ENCODE data around the gene MAB21L3.

- TF ChIP-seq EZH2 (IDR thresholded peaks at IDR 0.05; ENCODE audit: borderline replicate concordance, low read depth, low read length, poor library complexity, severe bottlenecking) (no peak), CTCF (conservative IDR thresholded peaks at IDR 0.05; ENCODE audit: low read depth, low read length) (no peak)
These were observed 20.8 kb downstream of the MAB21L3 start for GRCh38 chr1:116131866-116132605.

All from A673 (cell line).